RWPE1 (cell line): ENCODE results near the gene PPRC1.
A peak's percentile ranks its signal among the peaks of the same experiment; 100 is the strongest.

Source experiments
- CTCF ChIA-PET: fragments of 350-600 bp; sonication (Branson Sonifier 250); formaldehyde crosslinking; extraction: SDS; loops from one replicate; lab custom pipeline; 2021; lab: Yijun Ruan, JAX
- POLR2A ChIA-PET: fragments of 400-600 bp; formaldehyde crosslinking; extraction: SDS; loops from one replicate; lab custom pipeline; 2020; ENCODE audit warnings: antibody characterized with exemption; ENCODE audit not compliant: low non-redundant PET; lab: Yijun Ruan, JAX
- DNase-seq: peaks from one replicate; pipeline ENCODE4 v3.0.0; 2012; ENCODE audit warnings: low spot score
- H3K27ac ChIP-seq: fragments of 450-650 bp; 2 replicates; pipeline ENCODE4 v1.5.1; 2017
- CTCF ChIP-seq: fragments of 450-650 bp; conservative IDR thresholded peaks from 2 replicates; pipeline ENCODE4 v1.5.1; 2017; ENCODE audit warnings: low read depth, mild to moderate bottlenecking

The PPRC1 gene

GRCh38 chr10:102115775-102116174, 17.1 kb upstream of the PPRC1 start:
- no peak for TF ChIP-seq CTCF
- peak overlapping the region; percentile 94 for H3K27ac ChIP-seq
- ChIA-PET POLR2A (no interaction called here), CTCF (interaction anchor here (0.6 to 0.7 kb wide), 3 partner anchors 17 to 57 kb away, joined by 3 read pairs; no protein-coding TSS in a partner anchor)
- no peak for DNase-seq

- POLR2A ChIA-PET, result no interaction called here
These were observed 16.2 kb upstream of the PPRC1 start for GRCh38 chr10:102116656-102117055.

GRCh38 chr10:102117391-102118159, 15.3 kb upstream of the PPRC1 start:
- POLR2A ChIA-PET, result no interaction called here
- TF ChIP-seq CTCF, result no peak
- peak overlapping the region; percentile 94 for H3K27ac ChIP-seq
- CTCF ChIA-PET, result interaction anchor here (0.7 to 0.8 kb wide), 3 partner anchors 52 to 984 kb away, joined by 3 to 4 read pairs (median 3); partner anchors contain the start of gene HPS6
- no peak for DNase-seq

More at GRCh38 chr10:102116656-102117055, 16.2 kb upstream of the PPRC1 start:
- H3K27ac ChIP-seq, result peak overlapping the region; percentile 94
- TF ChIP-seq CTCF, result no peak
- CTCF ChIA-PET, result no interaction called here
- no peak for DNase-seq

- H3K27ac ChIP-seq, result peak overlapping the region; percentile 94
- ChIA-PET POLR2A (interaction anchor here (0.6 to 1.3 kb wide), 7 partner anchors 8 to 93 kb away, joined by 3 to 5 read pairs (median 3); partner anchors contain the start of genes HPS6 and NOLC1), CTCF (interaction anchor here (0.6 to 1.4 kb wide), 3 partner anchors 9 to 104 kb away, joined by 3 to 4 read pairs (median 3); no protein-coding TSS in a partner anchor)
- TF ChIP-seq CTCF, result no peak
- no peak for DNase-seq
These were observed 14.0 kb upstream of the PPRC1 start for GRCh38 chr10:102118867-102119266.

GRCh38 chr10:102119417-102120141, 13.3 kb upstream of the PPRC1 start:
- DNase-seq, result peak; percentile 98
- TF ChIP-seq CTCF, result no peak
- ChIA-PET CTCF (interaction anchor here (0.6 to 1.4 kb wide), 3 partner anchors 8 to 103 kb away, joined by 3 to 4 read pairs (median 3); no protein-coding TSS in a partner anchor), POLR2A (interaction anchor here (0.6 to 1.3 kb wide), 7 partner anchors 8 to 94 kb away, joined by 3 to 5 read pairs (median 3); partner anchors contain the start of genes HPS6 and NOLC1)
- peak overlapping the region; percentile 94 for H3K27ac ChIP-seq
